KMS-11 (cell line): ENCODE data around the gene PLEKHM3.
"Not testable (repeated sequence)": the region's sequence is repeated elsewhere in the genome, so short reads cannot be mapped to it uniquely, and the experiment has no call there.

Source experiments
- H2AFZ ChIP-seq: fragments of 200-600 bp; sonication (generic); 2 replicates; pipeline ENCODE4 v1.6.1; 2016; ENCODE audit warnings: antibody characterized with exemption, mixed run types, low read depth
- H3K27ac ChIP-seq: fragments of 200-600 bp; sonication (generic); 2 replicates; pipeline ENCODE4 v1.6.1; 2016; ENCODE audit warnings: mild to moderate bottlenecking, mixed run types
- H3K27me3 ChIP-seq: fragments of 200-600 bp; sonication (generic); 2 replicates; pipeline ENCODE4 v1.6.1; 2017; ENCODE audit warnings: mild to moderate bottlenecking, low read depth, mixed run types, moderate library complexity; ENCODE audit not compliant: insufficient read depth
- H3K36me3 ChIP-seq: fragments of 200-600 bp; sonication (generic); 2 replicates; pipeline ENCODE4 v1.6.1; 2017; ENCODE audit warnings: mild to moderate bottlenecking, mixed run types; ENCODE audit not compliant: insufficient read depth
- H3K4me1 ChIP-seq: fragments of 200-600 bp; sonication (generic); 2 replicates; pipeline ENCODE4 v1.6.1; 2016; ENCODE audit warnings: mild to moderate bottlenecking, low read depth, mixed run types; ENCODE audit not compliant: poor library complexity, severe bottlenecking
- H3K4me2 ChIP-seq: fragments of 200-600 bp; sonication (generic); 2 replicates; pipeline ENCODE4 v1.7.0; 2016; ENCODE audit warnings: mild to moderate bottlenecking, mixed run types
- H3K4me3 ChIP-seq: fragments of 200-600 bp; sonication (generic); IDR thresholded peaks from 2 replicates; pipeline ENCODE4 v1.6.1; 2017; ENCODE audit warnings: low read depth, low read length, mixed read lengths; ENCODE audit not compliant: insufficient read depth
- H3K79me2 ChIP-seq: fragments of 200-600 bp; sonication (generic); 2 replicates; pipeline ENCODE4 v1.6.1; 2016; ENCODE audit warnings: low read depth, mixed run types; ENCODE audit not compliant: insufficient read depth
- H3K9ac ChIP-seq: fragments of 200-600 bp; sonication (generic); 2 replicates; pipeline ENCODE4 v1.6.1; 2016; ENCODE audit warnings: mild to moderate bottlenecking, mixed run types
- H4K20me1 ChIP-seq: fragments of 200-600 bp; sonication (generic); 2 replicates; pipeline ENCODE4 v1.6.1; 2016; ENCODE audit warnings: mild to moderate bottlenecking, mixed run types; ENCODE audit not compliant: insufficient read depth
- CTCF ChIP-seq: fragments of 200-600 bp; sonication (generic); conservative IDR thresholded peaks from 2 replicates; pipeline ENCODE4 v1.6.1; 2017; ENCODE audit warnings: low read depth, mild to moderate bottlenecking, antibody characterized with exemption, low read length, moderate library complexity, mixed read lengths

The PLEKHM3 gene

GRCh38 chr2:208025814-208026184 lies 472 bp upstream of the PLEKHM3 start:
- Histone ChIP-seq H3K27me3 (no peaks in the 10 kb centered on the region), H3K9ac (peak overlapping the region; percentile 66; the same call in 1 of the 2 replicates), H2AFZ (peak overlapping the region; percentile 98), H3K79me2 (no peaks in the 10 kb centered on the region; the same call in 1 of the 2 replicates), H3K36me3 (no peaks in the 10 kb centered on the region), H3K4me1 (peaks cover 10% of the 10 kb centered on the region), H3K27ac (peak overlapping the region; percentile 34; the same call in 1 of the 2 replicates), H3K4me3 (peak overlapping the region; percentile 86), H3K4me2 (peak overlapping the region; percentile 50), H4K20me1 (no peaks in the 10 kb centered on the region)
- TF ChIP-seq CTCF = no peak

- Histone ChIP-seq H4K20me1 (no peaks in the 10 kb centered on the region), H3K79me2 (no peaks in the 10 kb centered on the region; the same call in 1 of the 2 replicates), H3K4me2 (peak overlapping the region; percentile 85; the same call in 1 of the 2 replicates), H3K9ac (no peak overlapping the region), H2AFZ (no peak overlapping the region), H3K27me3 (no peaks in the 10 kb centered on the region), H3K36me3 (no peaks in the 10 kb centered on the region), H3K4me1 (peaks cover 10% of the 10 kb centered on the region), H3K27ac (no peak overlapping the region), H3K4me3 (no peak overlapping the region)
- TF ChIP-seq CTCF = no peak
These were observed 1.2 kb downstream of the PLEKHM3 start for GRCh38 chr2:208024091-208024490.

GRCh38 chr2:208020253-208020652 lies 5.1 kb downstream of the PLEKHM3 start:
- Histone ChIP-seq H3K36me3 (no peaks in the 10 kb centered on the region), H4K20me1 (no peaks in the 10 kb centered on the region), H2AFZ (no peak overlapping the region), H3K9ac (no peak overlapping the region), H3K4me1 (peaks cover 6% of the 10 kb centered on the region), H3K79me2 (no peaks in the 10 kb centered on the region; the same call in 1 of the 2 replicates), H3K4me2 (no peak overlapping the region), H3K4me3 (no peak overlapping the region), H3K27ac (no peak overlapping the region), H3K27me3 (no peaks in the 10 kb centered on the region)
- TF ChIP-seq CTCF = no peak

GRCh38 chr2:208018124-208018712 lies 7.1 kb downstream of the PLEKHM3 start:
- H4K20me1 ChIP-seq, H3K27ac ChIP-seq, H3K9ac ChIP-seq, H3K36me3 ChIP-seq, H3K27me3 ChIP-seq, H3K79me2 ChIP-seq, H2AFZ ChIP-seq, H3K4me2 ChIP-seq, H3K4me3 ChIP-seq, H3K4me1 ChIP-seq: not testable (repeated sequence)

- no peak for TF ChIP-seq CTCF
- Histone ChIP-seq H3K4me2 (no peak overlapping the region), H3K4me3 (no peak overlapping the region)
These were observed 7.6 kb downstream of the PLEKHM3 start for GRCh38 chr2:208017721-208018120.

More at GRCh38 chr2:208017721-208018120, 7.6 kb downstream of the PLEKHM3 start:
- Histone ChIP-seq H3K4me1 (no peaks in the 10 kb centered on the region), H3K36me3 (no peaks in the 10 kb centered on the region), H3K27me3 (no peaks in the 10 kb centered on the region), H4K20me1 (no peaks in the 10 kb centered on the region), H3K9ac (no peak overlapping the region), H3K79me2 (no peaks in the 10 kb centered on the region), H2AFZ (no peak overlapping the region), H3K27ac (no peak overlapping the region)
